GM18526 (cell line): Measurements from ENCODE around the gene GPR171.

Source experiments
- POLR2A ChIP-seq: IDR thresholded peaks from 3 replicates; pipeline ENCODE4 v1.6.1; 2011; ENCODE audit not compliant: insufficient read length; ENCODE audit errors: extremely low read depth

Gene GPR171

GRCh38 chr3:151203051-151203420, at the start of gene GPR171:
Gene GPR171, minus strand, starts transcription at chr3:151203216. Its CDS starts 3,830 bp downstream, at chr3:151199386.
- no peak for TF ChIP-seq POLR2A

- no peak for TF ChIP-seq POLR2A
These were observed 45.8 kb upstream of the GPR171 start for GRCh38 chr3:151248772-151249337.

- TF ChIP-seq POLR2A, result no peak
These were observed 33.7 kb upstream of the GPR171 start for GRCh38 chr3:151236736-151237135.

GRCh38 chr3:151236316-151236715, 33.3 kb upstream of the GPR171 start:
- no peak for TF ChIP-seq POLR2A

- TF ChIP-seq POLR2A, result no peak
These were observed 31.8 kb upstream of the GPR171 start for GRCh38 chr3:151234825-151235224.

- no peak for TF ChIP-seq POLR2A
These were observed 30.0 kb upstream of the GPR171 start for GRCh38 chr3:151232991-151233390.

GRCh38 chr3:151230646-151231045, 27.6 kb upstream of the GPR171 start:
- TF ChIP-seq POLR2A, result no peak

- no peak for TF ChIP-seq POLR2A
These were observed 25.6 kb upstream of the GPR171 start for GRCh38 chr3:151228666-151229040.

- TF ChIP-seq POLR2A, result no peak
These were observed 25.0 kb upstream of the GPR171 start for GRCh38 chr3:151227807-151228665.

- no peak for TF ChIP-seq POLR2A
These were observed 24.3 kb upstream of the GPR171 start for GRCh38 chr3:151227266-151227806.

GRCh38 chr3:151226825-151227224, 23.8 kb upstream of the GPR171 start:
- no peak for TF ChIP-seq POLR2A

GRCh38 chr3:151226088-151226563, 23.1 kb upstream of the GPR171 start:
- no peak for TF ChIP-seq POLR2A

- no peak for TF ChIP-seq POLR2A
These were observed 22.3 kb upstream of the GPR171 start for GRCh38 chr3:151225040-151225975.

GRCh38 chr3:151224268-151224866, 21.4 kb upstream of the GPR171 start:
- TF ChIP-seq POLR2A, result no peak

GRCh38 chr3:151219056-151219455, 16.0 kb upstream of the GPR171 start:
- no peak for TF ChIP-seq POLR2A
